ENCODE results near the gene TRIP10.
A peak's percentile ranks its signal among the peaks of the same experiment; 100 is the strongest.
"Not testable (repeated sequence)": the region's sequence is repeated elsewhere in the genome, so short reads cannot be mapped to it uniquely, and the experiment has no call there.

The TRIP10 gene

GRCh38 chr19:6743066-6743465 lies 3.6 kb downstream of the TRIP10 start:
- DNase-seq (ENCODE audit: low spot score), result no peak

DNA sequence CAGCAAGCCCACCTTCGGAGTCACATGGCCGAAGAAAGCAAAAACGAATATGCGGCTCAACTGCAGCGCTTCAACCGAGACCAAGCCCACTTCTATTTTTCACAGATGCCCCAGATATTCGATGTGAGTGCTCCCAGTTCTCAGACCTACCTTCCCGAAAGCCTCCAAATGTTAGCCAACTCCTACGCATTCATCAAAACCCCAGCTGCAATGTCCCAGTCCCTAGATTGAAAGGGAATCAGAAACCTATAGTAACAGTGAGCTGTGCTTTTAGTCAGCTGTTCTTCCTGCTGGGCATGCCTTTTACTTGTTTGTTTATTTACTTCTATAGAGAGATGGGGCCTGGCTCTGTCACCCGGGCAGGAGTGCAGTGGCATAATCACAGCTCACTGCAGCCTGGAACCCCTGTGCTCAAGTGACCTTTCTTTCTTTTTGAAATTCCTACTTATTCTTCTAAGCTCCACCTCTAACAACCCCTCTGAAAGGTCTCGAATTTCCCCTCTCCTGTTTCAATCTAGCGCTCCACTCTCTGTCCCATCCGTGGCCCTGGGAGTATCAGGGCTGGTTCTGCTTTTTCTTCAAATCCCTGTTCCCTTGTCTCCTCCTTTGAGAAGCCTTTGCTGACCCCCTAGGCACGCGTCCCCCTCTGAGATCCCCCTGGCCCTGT lies 4.4 kb downstream of the TRIP10 start:
- DNase-seq (ENCODE audit: low spot score), result no peak

DNA sequence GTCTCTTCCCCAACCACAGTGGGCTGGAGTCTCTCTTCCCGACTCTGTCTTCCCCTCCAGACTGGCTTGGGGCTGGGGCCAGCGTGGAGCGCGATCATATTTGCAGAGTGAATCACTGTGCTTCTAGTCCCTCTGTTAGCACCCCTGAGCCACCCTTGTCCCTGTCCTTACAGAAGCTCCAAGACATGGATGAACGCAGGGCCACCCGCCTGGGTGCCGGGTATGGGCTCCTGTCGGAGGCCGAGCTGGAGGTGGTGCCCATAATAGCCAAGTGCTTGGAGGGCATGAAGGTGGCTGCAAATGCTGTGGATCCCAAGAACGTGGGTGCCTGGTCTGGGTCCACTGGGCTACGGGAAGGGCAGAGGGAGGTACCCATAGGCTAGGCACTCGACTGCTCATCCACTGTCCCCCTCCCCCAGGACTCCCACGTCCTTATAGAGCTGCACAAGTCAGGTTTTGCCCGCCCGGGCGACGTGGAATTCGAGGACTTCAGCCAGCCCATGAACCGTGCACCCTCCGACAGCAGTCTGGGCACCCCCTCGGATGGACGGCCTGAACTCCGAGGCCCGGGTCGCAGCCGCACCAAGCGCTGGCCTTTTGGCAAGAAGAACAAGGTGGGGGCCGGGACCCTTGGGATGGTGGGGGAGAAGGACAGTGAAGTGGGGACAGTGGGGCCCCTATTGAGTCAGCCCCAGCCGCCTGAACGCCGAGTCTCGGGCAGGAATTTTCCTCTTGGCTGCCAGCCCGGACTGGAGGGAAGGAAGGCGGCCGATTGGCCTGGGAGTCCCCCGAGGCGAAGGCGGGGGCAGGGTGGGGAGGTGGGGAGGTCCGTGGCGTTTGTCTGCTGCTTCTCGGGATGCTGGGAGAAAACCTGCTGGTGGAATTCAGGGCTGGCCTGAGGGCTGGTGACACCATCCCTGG lies 5.2 kb downstream of the TRIP10 start:
- peak; percentile 95 for DNase-seq (ENCODE audit: low spot score)

GRCh38 chr19:6745965-6746364 lies 6.5 kb downstream of the TRIP10 start:
- DNase-seq (ENCODE audit: low spot score), result no peak

GRCh38 chr19:6748543-6748942 lies 9.1 kb downstream of the TRIP10 start:
- DNase-seq (ENCODE audit: low spot score), result not testable (repeated sequence)

GRCh38 chr19:6750062-6750461 lies 10.6 kb downstream of the TRIP10 start:
- no peak for DNase-seq (ENCODE audit: low spot score)

DNA sequence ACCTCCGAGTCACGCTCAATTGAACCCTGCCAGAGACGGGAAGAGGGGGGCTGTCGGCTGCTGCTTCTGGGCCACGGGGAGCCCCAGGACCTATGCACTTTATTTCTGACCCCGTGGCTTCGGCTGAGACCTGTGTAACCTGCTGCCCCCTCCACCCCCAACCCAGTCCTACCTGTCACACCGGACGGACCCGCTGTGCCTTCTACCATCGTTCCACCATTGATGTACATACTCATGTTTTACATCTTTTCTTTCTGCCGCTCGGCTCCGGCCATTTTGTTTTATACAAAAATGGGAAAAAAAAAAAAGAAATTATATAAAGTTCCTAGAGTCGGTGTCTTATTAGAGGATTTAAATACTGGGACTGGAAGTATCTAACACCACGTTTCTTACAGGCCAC lies 11.7 kb downstream of the TRIP10 start:
- no peak for DNase-seq (ENCODE audit: low spot score)

DNA sequence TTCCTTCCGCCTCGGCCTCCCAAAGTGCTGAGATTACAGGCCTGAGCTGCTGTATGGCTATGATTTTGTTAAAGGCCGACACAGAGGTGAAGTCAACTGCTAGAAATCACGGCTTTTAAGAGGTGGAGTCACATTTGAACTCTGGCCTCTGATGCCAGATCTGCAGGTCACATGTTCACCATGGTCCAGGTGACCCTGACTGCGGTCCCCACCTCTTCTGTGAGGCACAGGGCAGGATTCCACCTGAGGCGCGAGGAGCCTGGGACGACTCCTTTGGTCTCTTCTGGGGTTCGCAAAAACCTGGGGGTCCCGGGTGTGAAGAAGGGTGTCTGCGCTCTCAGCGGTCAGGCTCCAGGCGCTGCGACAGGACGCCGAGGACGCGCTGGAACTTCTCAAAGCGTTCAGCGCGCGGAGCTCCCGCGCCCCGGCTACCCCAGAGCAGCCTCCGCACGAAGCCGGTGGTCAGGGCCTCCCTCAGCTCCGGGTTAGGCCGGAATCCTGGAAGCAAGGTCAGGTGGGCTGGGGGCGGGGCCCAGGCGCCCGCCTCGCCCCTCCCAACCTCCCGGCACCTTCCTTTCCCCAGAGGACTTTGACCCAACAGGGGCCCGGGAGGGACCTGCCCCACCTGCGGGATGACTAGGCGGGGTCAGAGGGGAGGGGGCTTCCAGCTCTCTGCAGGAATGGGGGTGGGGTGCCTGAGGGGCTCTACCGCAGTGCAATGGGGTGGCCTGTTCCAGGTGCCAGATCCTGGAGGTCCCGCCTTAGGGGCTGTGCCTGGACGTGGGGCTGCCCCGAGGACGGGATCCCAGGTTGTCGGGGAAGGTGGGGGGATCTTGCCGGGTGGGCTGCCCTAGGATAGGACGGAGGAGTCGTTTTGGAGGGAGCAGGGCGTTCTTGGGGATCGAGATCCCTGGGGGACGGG lies 13.0 kb downstream of the TRIP10 start:
- DNase-seq (ENCODE audit: low spot score), result no peak

DNA sequence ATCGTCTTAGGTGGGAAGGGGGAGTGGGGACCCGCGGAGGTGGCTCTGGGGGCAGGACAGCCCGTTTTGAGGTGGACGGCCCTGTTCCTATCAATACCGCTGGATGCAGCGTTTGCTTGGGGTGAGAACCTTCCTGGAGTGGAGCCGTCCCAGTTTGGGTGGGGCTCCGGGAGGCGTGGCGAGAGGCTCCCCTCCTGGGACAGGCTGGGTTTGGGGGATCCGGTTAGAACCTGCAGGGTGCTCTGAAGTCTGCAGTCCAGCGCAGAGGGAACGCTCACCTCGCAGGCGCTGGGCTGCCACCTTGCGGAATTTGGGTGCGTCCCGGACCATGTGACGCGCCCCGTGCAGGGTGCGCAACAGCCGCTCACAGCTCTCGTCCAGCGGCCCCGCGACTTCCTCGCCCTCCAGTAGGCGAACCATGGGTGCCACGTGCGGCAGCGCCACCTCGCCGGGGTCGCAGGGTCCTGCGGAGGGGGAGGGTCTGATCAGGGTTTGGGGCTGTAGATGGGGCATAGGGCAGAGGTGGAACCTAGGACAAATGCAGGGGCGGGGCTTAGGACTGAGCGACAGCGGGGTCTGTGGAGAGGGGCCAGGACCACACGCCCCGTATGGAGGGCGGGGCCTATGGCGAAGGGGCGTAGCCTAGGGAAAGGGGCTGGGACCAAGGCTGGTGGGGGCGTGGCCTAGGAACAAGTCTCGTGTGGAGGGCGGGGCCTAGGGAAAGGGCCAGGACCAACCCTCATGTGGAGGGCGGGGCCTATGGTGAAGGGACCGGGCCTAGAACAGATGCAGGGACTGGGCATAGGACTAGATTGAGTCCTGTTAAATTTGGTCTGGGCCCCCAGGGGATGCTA lies 13.9 kb downstream of the TRIP10 start:
- peak; percentile 90 for DNase-seq (ENCODE audit: low spot score)

DNA sequence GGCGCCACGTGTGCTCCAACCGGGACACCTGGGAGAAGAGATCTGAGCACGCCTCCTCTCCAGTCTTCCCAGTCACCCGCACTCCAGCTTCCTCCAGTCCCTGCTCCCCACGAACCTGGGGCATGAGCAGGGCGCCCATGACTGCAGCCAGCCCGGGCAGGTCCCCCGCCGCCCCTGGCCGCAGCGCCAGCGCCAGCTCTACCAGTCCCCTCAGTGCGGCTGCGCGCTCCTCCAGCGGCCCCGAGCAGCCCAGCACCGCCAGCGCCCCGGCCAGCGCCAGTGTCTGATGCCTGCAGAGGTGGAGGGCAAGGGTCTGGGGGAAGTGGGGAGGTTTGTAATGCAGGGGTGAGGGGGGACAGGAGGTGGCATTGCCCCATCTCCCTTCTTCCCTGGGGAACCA lies 14.7 kb downstream of the TRIP10 start:
- no peak for DNase-seq (ENCODE audit: low spot score)

DNA sequence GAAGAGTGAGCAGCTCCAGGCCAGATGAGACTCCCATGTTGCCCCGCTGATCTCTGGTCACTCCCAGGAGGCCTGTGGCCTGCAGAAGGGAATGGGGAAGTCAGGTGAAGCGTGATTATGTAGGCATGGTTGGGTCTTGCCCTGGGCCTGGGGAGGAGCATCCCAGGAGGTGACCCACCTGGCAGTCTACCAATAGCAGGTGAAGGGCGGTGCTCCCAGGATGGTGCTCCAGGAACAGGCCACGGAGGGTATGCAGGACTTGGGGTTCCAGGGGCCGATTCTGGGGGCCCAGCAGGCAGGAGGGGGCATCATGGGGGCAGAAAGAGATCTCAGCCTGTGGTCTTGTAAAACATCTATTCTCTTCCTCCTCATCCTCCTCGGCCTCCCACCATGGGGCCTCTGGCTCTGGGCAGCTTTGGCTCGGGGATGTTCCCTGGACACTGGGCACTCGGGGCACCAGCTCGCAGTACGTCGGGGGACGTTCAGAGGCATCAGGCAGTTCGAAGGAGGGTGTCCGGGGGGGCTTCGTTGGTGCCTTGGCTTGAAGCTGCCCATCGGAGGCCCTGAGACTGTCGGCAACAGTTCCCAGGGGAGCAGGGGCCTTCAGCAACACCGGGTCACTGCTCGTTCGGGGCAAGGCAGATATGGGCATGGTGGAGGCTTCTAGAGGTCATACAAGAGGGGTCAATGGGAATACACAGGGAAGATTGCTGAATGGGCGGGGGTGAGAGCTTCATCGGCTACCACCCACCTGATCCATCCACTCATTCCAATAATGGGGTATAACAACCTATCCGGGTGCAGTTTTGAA lies 15.4 kb downstream of the TRIP10 start:
- DNase-seq (ENCODE audit: low spot score), result no peak

DNA sequence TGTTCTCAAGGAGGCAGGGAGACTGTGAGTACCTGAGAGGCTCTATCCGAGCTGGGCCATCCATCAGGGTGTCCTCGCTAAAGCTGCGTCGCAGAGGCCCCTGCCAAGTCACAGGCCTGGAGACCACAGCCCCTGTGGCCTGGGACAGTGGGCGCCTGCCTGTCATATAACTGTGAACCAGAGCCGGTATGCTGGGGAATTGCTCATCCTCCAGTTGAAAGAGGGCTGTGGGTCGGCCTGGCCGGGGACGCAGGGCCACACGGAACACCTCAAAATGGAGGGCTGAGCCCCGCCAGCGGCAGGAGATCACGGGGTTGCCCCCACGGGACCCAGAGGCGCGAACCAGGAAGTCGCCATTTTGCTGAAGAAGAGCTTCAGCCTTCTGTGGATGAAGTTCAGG lies 21.1 kb downstream of the TRIP10 start:
- no peak for DNase-seq (ENCODE audit: low spot score)

GRCh38 chr19:6761053-6761676 lies 21.7 kb downstream of the TRIP10 start:
- peak; percentile 44 for DNase-seq (ENCODE audit: low spot score)

GRCh38 chr19:6762253-6762797 lies 22.8 kb downstream of the TRIP10 start:
- DNase-seq (ENCODE audit: low spot score), result not testable (repeated sequence)

DNA sequence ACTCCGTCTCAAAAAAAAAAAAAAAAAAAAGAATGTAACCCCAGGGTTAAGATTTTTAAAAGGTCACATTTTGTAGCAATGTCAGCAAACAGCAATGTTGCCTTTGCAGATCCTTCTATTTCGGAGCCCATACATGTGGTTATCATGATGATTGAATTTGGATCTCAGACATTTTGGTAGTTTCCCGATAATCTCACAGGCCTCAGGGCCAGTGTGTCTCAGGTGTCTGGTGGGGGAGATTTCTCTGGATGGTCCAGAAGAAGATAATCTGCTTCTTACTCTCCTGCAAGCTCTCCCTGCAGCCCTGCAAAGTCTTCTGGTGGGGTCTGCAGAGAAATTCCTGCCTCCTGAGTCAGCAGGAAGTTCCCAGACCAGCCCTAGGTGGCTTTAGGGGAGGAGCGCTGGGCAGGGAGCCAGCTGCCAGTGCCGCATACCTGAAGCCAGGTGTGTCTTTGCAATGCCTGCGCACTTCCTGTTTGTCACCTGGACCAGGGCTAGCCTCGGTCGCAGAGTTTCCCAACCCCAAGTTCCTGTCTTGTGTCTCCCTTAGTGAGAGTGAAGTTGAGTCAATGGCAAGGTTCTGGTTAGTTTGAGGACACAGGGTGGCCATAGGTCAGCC lies 26.4 kb downstream of the TRIP10 start:
- DNase-seq (ENCODE audit: low spot score), result no peak

DNA sequence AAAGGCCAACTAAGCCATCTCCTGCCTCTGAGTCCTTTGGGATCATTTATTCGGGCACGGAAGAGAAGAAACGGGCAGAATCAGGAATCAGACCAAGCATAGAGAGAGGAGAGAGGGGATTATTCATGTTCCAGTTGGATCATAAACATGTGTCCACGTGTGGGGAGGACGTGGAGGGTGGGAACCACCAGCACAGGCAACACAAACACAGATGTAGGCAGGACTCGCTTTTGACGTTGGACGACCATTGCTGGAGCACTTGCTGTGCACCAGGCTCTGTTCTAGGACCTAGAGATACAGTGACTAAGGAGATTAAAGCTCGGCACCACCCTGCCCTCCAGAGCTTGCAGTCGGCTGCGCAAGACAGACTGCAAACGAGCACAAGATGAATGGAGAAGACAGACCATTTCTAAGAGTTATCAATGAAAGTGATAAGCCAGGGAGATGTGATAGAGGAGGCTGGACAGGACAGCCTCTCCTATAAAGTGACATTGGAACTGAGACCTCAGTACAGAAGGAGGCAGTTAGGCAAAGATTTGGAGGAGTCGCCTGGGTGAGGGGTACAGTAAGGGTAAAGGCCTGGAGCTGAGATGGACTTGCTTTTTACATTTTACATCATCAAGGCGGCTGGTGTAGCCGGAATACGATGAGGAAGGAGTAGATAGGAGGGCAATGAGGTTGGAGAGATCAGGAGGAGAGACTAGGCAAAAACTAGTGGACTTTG lies 27.0 kb downstream of the TRIP10 start:
- no peak for DNase-seq (ENCODE audit: low spot score)

DNA sequence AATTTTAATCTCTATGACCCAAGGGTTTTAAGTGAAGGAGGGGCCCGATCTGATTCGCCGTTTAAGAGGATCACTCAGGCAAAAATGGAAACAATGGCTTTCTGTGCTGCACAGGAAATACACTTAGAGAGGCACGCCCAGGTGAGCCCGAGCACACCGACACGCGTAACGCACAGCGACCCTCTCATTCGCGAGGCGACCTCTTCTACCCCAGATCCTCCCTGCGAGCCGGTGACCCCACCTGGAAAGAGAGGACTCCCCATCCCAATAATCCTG lies 27.5 kb downstream of the TRIP10 start:
- DNase-seq (ENCODE audit: low spot score), result no peak

DNA sequence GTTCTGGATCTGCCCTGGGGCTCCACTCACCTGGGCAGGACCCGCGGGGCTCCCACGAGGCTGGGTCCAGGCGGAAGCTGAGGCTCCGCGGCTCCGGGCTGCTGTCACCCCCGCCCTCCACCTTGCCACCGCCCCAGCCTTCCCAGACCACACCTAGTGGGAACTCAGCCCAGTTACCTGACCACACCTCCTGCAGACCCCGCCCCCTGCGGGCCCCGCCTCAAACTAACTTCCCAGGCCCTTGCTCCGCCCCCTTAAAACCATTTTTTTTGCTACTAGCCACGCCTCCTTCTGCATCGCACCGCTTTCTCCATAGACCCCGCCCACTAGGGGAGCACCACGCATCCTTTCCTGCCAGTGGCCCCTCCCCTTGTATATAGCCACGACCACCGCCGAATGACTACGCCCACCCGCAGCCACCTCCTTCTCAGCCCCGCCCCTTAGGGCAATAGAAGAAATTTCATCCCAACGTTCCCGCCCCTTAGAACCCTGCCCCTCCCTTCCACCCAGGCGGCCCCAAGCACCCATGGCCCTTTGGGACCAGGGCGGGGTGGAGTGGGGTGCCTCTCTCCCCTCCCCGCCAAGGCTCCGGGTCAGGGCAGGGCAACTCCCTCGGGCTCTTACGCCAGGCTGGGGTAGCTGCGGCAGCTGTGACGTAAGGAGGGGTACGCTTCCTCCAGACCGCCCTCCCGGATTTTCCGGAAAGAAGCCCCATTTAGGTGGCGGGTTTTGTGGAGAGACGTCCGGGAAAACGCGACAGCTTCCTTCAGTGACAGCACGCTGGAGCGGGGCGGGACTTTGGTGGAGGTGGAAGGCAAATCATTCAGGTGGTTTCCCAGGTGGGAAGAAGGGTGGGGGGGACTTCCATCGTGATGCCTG lies 28.1 kb downstream of the TRIP10 start, which contains the start of gene SH2D3A:
SH2D3A (minus strand) TSS at position 79 of the 879 bp plus-strand sequence. CDS start 3,687 bp downstream, outside the sequence.
- DNase-seq (ENCODE audit: low spot score), result no peak
